HL-60 (cell line): Measurements from ENCODE around the gene GTF3C1.

Experiments used
- DNase-seq, 2 experiments: peaks; one replicate each; pipeline ENCODE4 v3.0.0-alpha.2; 2010 to 2020; ENCODE audit warnings: low read depth in 1 of 2, low spot score in 1 of 2
- H3K27ac ChIP-seq: fragments of 250-450 bp; sonication (Bioruptor Pico); replicated peaks from 2 replicates; pipeline ENCODE4 v1.5.1; 2020; ENCODE audit warnings: mild to moderate bottlenecking, moderate library complexity
- H3K27me3 ChIP-seq: fragments of 250-450 bp; sonication (Bioruptor Pico); 2 replicates; pipeline ENCODE4 v1.5.1; 2021; ENCODE audit warnings: mild to moderate bottlenecking, moderate library complexity; ENCODE audit not compliant: insufficient read depth, poor library complexity, severe bottlenecking
- H3K4me3 ChIP-seq: replicated peaks from 2 replicates; pipeline ENCODE4 v1.5.1; 2011; ENCODE audit warnings: mild to moderate bottlenecking, control low read depth, low read length; ENCODE audit not compliant: insufficient read depth
- CTCF ChIP-seq: IDR thresholded peaks from one replicate; pipeline ENCODE4 v1.5.1; 2011; ENCODE audit warnings: low read length, control low read depth, inconsistent platforms; ENCODE audit not compliant: insufficient read depth
- GABPA ChIP-seq: IDR thresholded peaks from 2 replicates; pipeline ENCODE4 v1.6.1; 2012; ENCODE audit warnings: low read depth
- POLR2AphosphoS5 ChIP-seq: IDR thresholded peaks from 2 replicates; pipeline ENCODE4 v1.6.1; 2012; ENCODE audit warnings: low read depth
- REST ChIP-seq: IDR thresholded peaks from 2 replicates; pipeline ENCODE4 v1.6.1; 2012; ENCODE audit warnings: low read depth; ENCODE audit not compliant: insufficient replicate concordance
- SPI1 ChIP-seq: IDR thresholded peaks from 2 replicates; pipeline ENCODE4 v1.6.1; 2012; ENCODE audit warnings: low read depth, mild to moderate bottlenecking, borderline replicate concordance

Gene GTF3C1

GRCh38 chr16:27506771-27507170 is 42.9 kb downstream of the GTF3C1 start:
- no peak overlapping the region for H3K4me3 ChIP-seq

GRCh38 chr16:27505297-27506236 is 44.1 kb downstream of the GTF3C1 start:
- TF ChIP-seq GABPA (no peak), SPI1 (no peak), REST (no peak), CTCF (no peak), POLR2AphosphoS5 (no peak)
- no peak overlapping the region for H3K27ac ChIP-seq
- H3K4me3 ChIP-seq = no peak overlapping the region
- H3K27me3 ChIP-seq = no peaks in the 10 kb centered on the region
- no peak for DNase-seq

More at GRCh38 chr16:27506771-27507170, 42.9 kb downstream of the GTF3C1 start:
- H3K27ac ChIP-seq = no peak overlapping the region
- TF ChIP-seq CTCF = no peak
- no peak for TF ChIP-seq SPI1
- no peak for TF ChIP-seq POLR2AphosphoS5
- TF ChIP-seq REST = no peak
- no peak for TF ChIP-seq GABPA
- DNase-seq = no peak
- no peaks in the 10 kb centered on the region for H3K27me3 ChIP-seq

GRCh38 chr16:27503662-27504061 is 46.1 kb downstream of the GTF3C1 start:
- DNase-seq = no peak
- Histone ChIP-seq H3K27me3 (no peaks in the 10 kb centered on the region), H3K27ac (no peak overlapping the region), H3K4me3 (no peak overlapping the region)
- TF ChIP-seq GABPA = no peak
- TF ChIP-seq SPI1 = no peak
- TF ChIP-seq CTCF = no peak
- no peak for TF ChIP-seq REST
- TF ChIP-seq POLR2AphosphoS5 = no peak
